Measurements from ENCODE around the gene C16orf95. TPM values are rescaled to one million over a fixed set of nuclear protein-coding genes. Genes with fewer than 3 reads are reported as not detected.
"Not testable (repeated sequence)": the region's sequence is repeated elsewhere in the genome, so short reads cannot be mapped to it uniquely, and the experiment has no call there.

Gene C16orf95
- polyA plus RNA-seq, 10 donors = 1.7 to 3.4 (median 2.1) TPM

DNA sequence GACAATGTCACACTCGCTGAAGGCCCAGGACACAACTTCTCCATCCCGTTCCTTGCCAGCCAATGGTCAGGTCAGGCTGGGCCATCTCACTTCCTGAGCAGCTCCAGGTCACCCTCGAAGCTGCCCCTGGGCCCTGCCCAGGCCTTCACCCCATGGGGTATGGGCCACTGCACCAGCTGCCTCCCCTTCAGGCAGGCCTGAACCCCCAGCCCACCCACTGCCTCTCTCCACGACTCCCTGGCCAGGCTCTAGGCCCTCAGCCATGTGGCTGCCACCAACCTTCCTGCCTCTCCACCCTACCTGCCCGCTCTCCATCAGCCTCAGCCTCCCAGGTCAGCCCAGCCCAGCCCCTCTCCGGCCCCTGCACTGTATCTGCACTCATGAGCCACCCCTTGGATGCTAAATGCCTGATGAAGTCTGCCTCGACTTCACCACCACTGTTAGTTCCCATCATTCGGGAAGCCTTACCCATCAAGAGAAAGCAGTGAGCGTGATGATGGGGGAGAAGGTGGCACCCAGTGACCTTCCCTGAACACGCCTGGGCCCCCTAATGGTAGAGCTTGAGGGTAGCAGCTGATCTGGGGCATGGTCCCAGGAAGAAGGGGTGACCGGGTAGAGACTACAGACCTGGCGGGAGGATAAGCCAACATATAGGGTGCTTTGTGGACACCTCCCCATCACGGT is 30.9 kb upstream of the C16orf95 start:
- DNase-seq = no peak

DNA sequence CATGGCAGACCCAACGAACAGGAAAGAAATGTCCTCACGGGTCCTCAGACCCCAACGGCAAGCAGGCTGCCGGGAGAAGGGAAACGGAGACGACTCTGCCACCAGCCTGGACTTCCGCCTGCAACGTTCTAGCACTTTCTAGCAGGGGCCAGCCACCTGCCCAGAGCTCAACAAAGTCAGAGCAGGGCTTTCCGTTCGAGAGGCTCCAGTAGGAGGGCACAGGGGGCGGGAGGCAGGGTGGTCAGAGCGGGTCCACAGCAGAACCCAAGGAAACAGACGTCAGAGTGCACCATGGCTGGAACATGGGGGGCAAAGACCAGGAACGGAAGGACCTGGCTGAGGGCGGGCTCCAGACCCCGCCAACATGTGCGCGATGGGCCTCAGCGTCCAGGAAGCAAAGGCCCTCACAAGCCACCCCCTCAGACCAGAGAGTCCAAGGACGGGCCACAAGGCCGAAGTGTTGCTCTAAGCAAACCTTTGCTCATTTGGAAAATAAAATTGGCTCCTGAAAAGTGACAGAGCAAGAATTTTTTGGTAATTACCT is 29.4 kb upstream of the C16orf95 start:
- no peak for DNase-seq

DNA sequence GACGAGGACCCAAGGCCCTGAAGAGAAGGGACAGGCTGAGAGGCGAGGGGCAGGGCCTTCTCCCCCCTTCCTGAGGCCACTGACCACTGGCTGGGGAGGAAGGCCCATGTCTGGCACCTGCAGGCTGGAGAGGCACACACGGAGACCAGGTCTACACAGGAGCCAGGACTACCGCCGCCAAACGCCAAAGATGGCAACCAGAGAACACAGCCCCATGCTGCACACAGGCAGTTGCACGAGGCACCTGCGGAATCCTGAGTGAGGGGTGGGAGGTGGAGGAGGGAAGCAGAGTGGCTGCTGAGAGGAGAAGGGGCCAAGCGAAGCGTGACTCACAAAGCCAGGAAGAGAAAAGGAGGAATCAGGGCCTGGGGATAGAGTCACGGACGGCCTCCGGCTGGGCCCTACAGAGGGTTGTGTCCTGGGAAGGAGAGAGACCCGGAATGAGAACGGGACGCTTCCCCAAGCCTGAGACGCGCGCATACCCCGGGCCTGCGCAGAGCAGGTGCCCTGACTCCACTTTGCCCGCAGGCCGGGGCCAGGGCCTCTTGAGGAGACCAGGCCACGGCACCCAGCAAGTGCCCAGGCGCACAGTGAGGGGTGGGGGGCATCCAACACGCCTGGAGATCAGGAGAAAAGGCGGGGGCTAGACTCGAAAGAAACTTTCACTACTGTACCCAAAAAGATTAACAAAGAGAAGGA is 28.7 kb upstream of the C16orf95 start:
- no peak for DNase-seq

DNA sequence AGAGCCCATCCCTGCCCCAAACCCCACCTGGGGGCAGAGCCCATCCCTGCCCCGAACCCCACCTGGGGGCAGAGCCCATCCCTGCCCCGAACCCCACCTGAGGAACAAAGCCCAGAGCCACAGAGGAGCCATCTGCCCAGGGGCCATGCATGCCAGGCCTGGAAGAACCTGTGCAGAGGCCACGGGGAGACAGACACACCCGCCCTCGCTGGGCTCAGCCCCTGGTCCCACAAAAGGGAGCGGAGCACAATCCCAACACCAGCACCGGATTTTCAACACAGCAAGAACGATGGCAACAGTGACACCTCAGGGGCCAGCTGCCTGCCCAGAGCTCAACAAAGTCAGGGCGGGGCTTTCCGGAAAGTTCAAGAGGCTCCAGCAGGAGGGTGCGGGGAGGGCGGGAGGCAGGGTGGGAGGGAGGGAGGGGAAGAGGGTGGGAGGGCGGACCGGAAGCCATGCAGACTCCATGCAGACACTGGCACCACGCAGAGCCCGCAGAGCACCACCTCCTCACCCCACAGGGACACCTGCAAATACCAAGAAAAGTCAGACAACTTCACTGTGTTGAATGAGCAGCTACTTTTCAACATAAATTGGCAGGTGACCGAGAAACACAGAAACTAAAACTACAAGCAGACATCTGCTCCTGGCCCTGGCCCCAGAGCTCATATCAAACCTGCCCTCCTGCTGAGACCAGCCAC is 27.9 kb upstream of the C16orf95 start:
- DNase-seq = no peak

DNA sequence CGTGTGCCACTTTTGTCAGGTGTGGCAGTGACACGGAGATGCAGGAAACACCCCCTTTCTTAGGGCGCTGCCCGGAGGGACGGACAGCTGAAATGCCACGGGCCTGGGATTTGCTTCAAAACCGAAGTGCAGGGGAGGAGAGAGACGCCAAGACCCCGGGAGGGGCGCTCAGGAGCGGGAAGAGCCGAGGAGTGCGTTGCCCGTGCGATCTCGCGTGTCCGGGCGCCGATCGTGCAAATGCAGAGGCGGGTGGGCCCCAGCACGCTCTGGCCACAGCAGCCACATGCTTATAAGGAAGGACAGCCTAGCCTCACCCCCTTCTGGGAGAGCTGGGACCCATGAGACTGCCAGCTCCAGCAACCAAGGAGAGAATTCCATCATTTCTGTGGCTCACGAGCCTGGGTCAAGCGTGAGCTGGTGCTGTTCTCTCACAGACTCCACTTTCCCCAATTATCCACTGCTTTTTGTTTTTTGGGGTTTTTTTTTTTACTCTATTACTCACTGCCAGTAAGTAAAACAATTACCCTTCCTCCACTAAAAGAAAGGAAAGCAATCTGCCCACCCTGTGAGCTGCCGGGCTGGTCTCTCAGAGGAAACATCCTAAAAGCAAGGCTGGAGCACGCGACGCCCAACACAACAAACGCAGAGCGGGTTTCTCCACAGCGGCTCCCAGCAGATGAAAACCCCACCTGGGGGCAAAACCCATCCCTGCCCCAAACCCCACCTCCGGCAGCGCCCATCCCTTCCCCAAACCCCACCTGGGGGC is 27.2 kb upstream of the C16orf95 start:
- no peak for DNase-seq

DNA sequence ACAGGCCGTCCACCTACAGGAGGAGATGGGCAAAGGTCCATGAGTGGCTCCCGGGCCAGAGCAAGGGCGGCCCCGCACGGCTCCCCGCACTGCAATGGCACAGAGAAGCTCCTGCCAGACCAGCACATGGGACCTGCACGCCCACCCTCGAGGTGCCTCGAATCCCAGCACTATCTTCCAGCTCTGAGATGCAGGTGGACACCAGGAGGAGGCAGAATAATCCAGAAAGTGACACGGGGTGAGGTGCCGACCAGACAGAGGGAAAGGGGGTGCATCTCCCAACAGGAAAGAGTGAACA is 26.5 kb upstream of the C16orf95 start:
- DNase-seq = no peak

DNA sequence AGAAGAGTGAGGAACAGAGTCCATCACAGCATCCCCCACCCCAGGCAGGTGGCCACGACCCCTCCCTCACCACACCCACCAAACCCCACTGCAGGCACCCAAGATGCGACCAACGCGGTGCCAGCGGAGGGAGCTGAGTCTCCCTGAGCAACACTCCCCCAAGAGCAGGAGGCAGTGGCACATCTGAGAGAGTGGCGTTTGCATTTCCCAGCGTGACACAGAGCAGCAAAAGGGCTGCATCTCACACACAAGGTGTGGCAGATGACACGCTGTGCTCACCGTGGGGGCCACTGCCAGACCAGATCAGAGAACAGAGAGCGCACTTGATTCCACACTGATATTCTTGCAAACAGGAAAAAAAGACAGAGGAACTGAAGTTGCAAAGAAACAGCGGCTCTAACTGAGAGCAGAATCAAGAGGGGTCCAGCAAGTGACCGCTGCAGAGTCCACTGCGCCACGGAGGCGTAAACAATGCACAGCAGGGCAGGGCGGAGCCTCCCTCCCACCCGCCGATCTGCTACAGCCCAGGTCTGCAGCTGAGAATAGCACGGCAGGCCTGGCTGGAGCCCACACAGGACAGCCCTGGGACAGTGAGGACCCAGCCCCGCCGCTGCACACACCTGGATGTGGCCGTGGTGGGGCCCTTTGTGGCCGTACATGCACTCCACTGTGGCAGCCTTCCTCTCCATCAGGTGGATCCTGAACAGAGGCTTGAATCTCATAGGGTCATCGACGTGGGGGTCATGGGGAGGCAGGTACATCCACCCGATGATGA is 26.0 kb upstream of the C16orf95 start:
- DNase-seq = no peak

DNA sequence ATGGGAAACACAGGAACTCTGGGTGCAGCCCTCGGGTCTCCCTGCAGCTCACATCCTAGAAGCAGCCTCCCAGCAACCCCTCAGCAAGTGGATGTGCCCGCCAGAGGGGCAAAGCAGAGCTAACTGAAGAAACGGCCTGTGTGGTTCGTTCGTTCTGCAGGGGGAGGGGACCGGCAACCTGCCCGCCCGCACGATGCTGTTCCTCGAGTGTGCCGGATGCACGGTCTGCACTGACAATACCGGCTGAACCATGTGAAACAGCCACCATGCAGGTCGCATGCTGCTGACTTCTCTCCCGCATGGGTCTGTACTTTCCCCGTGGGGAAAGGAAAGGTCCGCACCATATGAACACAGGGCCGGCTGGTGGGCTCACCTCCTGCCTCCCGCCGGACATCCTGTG is 25.3 kb upstream of the C16orf95 start:
- DNase-seq = no peak

DNA sequence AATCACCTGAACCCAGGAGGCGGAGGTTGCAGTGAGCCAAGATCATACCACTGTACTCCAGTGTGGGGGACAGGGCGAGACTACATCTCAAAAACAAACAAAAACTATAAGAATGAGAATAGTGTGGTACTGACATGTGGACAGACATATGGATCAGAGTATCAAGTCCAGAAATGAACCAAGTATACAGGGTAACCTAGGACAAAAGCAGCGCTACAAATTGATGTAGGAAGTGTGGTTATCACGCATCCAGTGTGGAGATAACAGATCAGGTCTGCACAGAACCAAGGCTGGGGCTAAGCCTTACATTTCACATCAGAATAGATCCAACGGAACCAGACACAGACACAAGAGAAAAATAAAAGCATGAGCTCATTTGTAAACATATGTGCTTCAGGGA is 23.0 kb upstream of the C16orf95 start:
- DNase-seq = no peak

DNA sequence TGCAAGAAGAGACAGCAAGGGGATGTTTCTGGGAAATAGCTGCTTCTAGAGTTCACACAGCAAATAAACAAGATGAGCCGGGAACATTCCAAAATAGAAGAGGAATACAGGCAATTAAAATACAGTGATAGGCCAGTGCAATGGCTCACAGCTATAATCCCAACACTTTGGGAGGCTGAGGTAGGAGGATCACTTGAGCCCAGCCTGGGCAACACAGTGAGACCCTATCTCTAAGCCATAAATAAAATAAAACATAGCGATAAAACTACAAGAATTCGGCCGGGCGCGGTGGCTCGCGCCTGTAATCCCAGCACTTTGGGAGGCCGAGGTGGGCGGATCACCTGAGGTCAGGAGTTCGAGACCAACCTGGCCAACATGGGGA is 22.5 kb upstream of the C16orf95 start:
- DNase-seq = not testable (repeated sequence)

DNA sequence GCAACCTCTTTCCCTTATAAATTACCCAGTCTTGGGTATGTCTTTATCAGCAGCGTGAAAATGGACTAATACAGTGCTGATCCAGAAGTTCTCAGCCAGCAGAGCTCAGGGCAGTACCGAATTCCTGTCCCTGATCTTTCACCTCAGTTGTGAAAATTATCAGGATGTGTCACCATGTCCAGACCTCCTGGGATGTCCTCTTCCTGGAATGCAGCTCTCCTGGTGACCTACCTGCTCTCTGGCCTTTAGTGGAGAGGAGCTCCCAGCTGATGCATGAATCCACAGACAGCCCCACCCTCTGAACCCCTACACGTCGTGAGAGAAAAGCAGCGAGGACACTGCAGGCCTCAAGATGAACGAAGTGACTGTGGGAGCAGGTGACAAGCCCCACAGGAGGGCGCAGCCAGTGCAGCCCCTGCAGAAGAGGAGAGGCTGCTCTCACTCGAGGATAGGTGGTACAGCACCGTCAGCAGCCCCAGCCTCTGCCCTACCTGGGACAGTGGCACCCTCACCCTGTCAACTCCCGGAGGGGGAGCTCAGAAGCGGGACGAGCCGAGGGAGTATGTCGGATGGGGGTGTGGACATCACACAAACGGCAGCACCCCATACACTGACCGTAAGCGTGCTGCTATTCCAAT is 22.0 kb upstream of the C16orf95 start:
- no peak for DNase-seq

DNA sequence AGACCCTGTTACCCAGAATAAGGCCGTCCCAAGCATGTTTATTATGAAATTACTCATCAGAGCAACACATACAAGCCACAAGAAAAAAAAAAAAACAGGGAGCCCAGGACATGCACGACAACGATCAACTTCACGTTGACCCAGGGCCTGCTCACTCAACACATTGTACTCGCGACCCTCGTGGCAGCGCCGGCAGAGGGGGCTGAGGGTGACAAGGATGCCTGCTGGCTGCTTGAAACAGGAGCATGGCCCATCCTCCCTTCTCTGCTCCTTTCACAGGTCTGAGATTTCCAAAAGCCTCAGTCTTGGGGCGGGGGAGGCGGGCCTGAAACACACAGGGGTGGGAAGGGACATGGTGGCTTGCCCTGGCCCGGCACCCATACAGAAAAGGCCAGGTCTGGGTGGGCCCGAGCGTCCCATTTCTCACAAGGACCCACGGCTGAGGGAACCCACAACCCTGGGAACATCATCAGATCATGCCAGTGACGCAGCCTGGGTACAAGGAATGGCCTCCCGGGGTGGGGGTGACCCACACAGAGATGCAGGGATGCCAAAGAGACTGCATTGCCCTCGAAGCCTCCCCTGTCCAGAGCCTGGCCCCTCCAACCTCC is 21.1 kb upstream of the C16orf95 start:
- DNase-seq = no peak

DNA sequence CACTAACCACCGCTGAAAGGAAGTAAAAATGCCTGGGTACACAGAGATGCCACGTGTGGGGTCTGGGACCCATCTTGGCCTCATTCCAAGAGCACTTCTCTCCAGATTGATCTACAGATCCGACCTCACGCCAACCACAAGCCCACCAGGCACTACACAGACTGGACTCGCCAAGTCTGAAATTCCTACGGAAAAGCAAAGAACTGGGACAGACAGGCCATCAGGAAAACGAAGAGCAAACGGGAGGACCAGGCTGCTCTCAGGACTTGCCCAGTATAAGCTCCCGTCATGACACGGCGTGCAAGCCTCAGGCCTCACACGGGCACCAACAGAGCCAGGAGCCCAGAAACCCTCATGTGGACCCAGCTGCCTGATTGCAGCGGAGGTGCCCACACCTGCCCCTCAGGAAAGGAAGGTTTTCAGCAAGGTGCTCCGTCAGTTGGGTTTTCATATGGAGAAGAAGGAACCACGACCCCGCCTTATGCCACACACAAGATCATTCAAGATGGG is 20.1 kb upstream of the C16orf95 start:
- no peak for DNase-seq

DNA sequence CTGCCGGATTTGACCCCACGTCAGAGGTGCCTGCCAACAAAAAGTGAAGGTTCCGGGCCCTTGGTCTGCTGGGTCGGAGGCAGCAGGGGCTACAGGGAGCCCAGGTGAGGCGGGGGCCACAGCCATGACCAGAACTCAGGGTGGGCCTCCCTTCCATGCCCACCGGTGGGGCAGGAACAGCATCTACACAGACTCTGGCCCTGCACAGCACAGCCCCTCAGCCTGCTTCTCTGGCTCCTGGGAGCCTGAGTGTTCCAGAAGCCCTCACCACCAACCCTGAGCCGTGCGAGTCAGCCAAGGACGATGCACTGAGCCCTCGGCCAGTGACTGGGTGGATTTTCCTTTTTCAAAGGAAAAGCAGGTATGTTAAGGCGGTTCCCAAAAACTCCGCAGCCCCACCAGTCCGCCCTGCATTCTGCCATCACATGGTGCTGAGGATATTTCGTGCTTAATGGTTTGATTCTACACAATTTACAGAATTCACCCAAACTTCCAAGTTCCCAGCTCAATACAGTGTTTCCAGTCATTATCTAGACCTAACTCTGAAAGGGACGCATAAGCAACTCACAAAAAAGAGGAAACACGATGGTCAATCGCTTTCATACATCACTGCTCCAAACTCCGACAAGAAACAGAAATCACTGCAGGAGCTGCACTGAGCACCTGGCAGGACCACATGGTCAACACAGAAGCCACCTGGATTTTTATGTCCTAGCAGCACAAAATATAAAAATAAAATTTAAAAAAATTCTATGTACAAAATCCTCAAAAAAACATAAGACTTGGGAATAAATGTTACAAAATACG is 19.4 kb upstream of the C16orf95 start:
- no peak for DNase-seq

DNA sequence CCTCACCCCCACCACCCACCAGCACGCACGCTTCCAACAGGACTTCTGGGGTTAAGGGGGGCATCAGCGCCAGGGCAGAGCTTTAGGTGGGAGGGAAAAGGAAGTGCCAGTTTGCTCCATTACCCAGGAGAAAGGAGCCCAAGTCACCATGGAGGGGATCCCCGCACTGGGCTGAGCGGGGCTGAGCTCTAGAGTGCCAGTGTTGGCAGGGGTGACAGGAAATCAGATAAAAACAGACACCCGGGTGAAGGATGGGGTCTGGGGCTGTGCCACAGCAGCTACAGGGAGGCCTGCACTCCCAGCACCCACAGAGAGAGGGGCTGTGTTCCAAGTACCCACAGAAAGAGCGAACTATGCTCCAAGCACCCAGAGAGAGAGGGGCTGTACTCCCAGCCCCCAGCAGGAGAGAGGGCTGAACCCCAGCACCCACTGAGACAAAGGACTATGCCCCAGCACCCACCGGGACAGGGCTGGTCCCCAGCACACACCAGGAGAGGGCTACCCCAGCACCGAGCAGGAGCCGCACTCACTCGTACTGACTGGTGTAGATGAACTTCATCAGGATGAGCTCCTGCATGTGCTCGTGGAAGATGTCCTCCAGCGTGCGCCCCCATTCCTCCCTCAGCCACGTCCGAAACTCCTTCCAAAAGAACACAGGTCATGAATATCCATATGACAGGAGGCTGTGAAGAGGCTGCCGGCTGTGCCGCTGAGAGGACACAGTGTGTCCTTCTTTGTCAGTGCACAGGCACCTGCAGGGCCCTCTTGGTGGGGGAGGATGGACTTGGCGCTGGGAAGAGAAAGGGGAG is 18.6 kb upstream of the C16orf95 start:
- no peak for DNase-seq

DNA sequence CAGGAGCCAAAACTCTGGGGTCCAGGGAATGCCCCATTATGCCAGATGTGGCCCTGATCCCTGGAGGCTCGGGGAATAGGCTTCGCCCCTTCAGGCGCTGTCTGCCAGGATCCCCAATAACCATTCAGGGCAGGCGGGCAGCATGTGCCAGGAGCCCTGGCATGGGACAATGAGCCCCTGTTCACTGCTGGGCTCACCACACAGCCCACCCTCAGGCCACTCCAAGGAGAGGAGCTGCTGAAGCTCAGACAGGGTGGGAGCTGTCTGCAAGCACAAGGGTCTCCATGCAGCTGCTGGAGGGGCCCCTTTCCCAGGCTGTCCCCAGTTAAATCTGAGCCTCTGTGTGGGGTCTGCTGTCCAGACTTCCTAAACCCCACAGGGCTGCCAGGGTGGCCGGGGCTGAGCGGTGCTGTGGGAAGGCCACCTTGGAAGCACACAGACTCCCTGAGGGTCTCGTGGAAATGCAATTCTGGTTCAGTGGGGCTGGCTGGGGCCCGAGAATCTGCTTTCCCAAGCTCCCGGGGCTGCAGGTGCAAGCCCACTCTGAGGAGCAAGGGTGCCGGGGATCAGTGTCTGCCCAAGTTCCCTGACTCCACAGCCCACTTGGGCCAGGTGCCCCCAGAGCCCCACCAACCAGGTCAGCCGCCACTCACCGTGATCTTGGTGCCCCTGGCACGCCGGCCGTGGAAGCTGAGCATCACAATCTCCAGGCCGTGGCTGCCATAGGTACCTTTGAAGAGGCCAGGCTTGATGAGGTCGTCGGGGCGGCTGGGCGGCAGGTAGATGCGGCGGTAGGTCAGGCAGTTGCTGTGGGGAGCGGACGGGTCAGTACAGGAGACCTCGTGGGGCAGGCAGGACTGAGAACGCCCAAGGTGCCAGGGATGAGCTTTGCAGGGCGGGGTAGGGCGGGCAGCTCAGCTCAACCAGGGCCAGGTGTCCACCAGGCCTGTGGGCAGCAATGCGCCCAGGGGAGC is 17.7 kb upstream of the C16orf95 start:
- DNase-seq = no peak
